A549 (cell line): ENCODE measurements around the gene GYS2. TPM values are rescaled to one million over a fixed set of nuclear protein-coding genes. Genes with fewer than 3 reads are reported as not detected.

ENCODE experiments used
- ATAC-seq, 2 experiments: fragments of 200-7000 bp in 1 of 2; fragments of >200 bp in 1 of 2; cut with Nextera tagmentation in 1 of 2; cut with Tn5 transposase in 1 of 2; 3 replicates each; pipeline versions ENCODE4 v1.8.0 to v1.9.1; 2018 to 2020; ENCODE audit warnings: mild to moderate bottlenecking in 1 of 2, moderate library complexity in 1 of 2
- CTCF ChIA-PET: fragments of 300-600 bp; sonication (Branson Sonifier 250); formaldehyde crosslinking; extraction: SDS; loops from one replicate; lab custom pipeline; 2021; ENCODE audit warnings: antibody characterized with exemption, inconsistent platforms; lab: Yijun Ruan, JAX
- POLR2A ChIA-PET: fragments of 350-600 bp; formaldehyde crosslinking; extraction: SDS; loops from one replicate; lab custom pipeline; 2021; ENCODE audit warnings: antibody characterized with exemption, inconsistent platforms; lab: Yijun Ruan, JAX
- DNase-seq, 2 experiments: peaks; one replicate each; pipeline versions ENCODE4 v3.0.0 to v3.0.0-alpha.2; 2011 to 2016; ENCODE audit warnings: low read depth in 1 of 2, low spot score in 1 of 2
- FAIRE-seq: peaks from 2 replicates; lab custom pipeline; 2011; peaks lifted over from hg19 to GRCh38; lab: Jason Lieb, UNC
- H3K27ac ChIP-seq, 2 experiments: fragments of >200 bp; sonication (Bioruptor Twin); formaldehyde crosslinking; 3 replicates each; pipeline ENCODE4 v1.5.1; 2016 to 2017
- H3K4me1 ChIP-seq: fragments of >200 bp; sonication (Bioruptor Twin); formaldehyde crosslinking; 3 replicates; pipeline ENCODE4 v1.6.1; 2016
- H3K4me2 ChIP-seq: fragments of >200 bp; sonication (Bioruptor Twin); formaldehyde crosslinking; 3 replicates; pipeline ENCODE4 v1.6.1; 2016
- H3K4me3 ChIP-seq: fragments of >200 bp; sonication (Bioruptor Twin); formaldehyde crosslinking; 3 replicates; pipeline ENCODE4 v1.5.1; 2016
- H3K9me3 ChIP-seq: fragments of >200 bp; sonication (Bioruptor Twin); formaldehyde crosslinking; 3 replicates; pipeline ENCODE4 v1.6.1; 2016
- BHLHE40 ChIP-seq: IDR thresholded peaks from 2 replicates; pipeline ENCODE4 v1.6.1; 2012; ENCODE audit warnings: low read depth, low read length, inconsistent platforms
- CBX8 ChIP-seq: fragments of 200-600 bp; sonication (generic); IDR thresholded peaks from 2 replicates; pipeline ENCODE4 v1.6.1; 2016
- CEBPB ChIP-seq, 2 experiments: fragments of >200 bp in 1 of 2; sonication (Bioruptor Twin) in 1 of 2; formaldehyde crosslinking in 1 of 2; IDR thresholded peaks; 2 replicates each; pipeline ENCODE4 v1.6.1; 2012 to 2016
- CHD2 ChIP-seq: fragments of 150-350 bp; IDR thresholded peaks from 2 replicates; pipeline ENCODE4 v1.6.1; 2014; ENCODE audit warnings: low read length; ENCODE audit not compliant: partially characterized antibody
- CHD4 ChIP-seq: fragments of 200-600 bp; sonication (generic); IDR thresholded peaks from 2 replicates; pipeline ENCODE4 v1.6.1; 2016; ENCODE audit warnings: antibody characterized with exemption, mild to moderate bottlenecking, borderline replicate concordance
- CTCF ChIP-seq: fragments of >200 bp; sonication (Bioruptor Twin); formaldehyde crosslinking; IDR thresholded peaks from 3 replicates; pipeline ENCODE4 v1.5.1; 2016
- EHMT2 ChIP-seq: fragments of 200-600 bp; sonication (generic); IDR thresholded peaks from 2 replicates; pipeline ENCODE4 v1.6.1; 2016; ENCODE audit warnings: antibody characterized with exemption, low read depth, mild to moderate bottlenecking, moderate library complexity
- FOSL2 ChIP-seq, 2 experiments: fragments of 450-650 bp in 1 of 2; fragments of >200 bp in 1 of 2; sonication (Bioruptor Twin) in 1 of 2; formaldehyde crosslinking; IDR thresholded peaks; 2 replicates each; pipeline versions ENCODE4 v1.5.0 to v1.6.1; 2016 to 2020; ENCODE audit warnings: mild to moderate bottlenecking in 1 of 2, moderate library complexity in 1 of 2
- FOXS1 ChIP-seq: fragments of 250-450 bp; sonication (Bioruptor Pico); IDR thresholded peaks from 2 replicates; pipeline ENCODE4 v1.5.0; 2020; ENCODE audit warnings: mild to moderate bottlenecking, moderate library complexity
- GATA3 ChIP-seq: IDR thresholded peaks from 2 replicates; pipeline ENCODE4 v1.6.1; 2012; ENCODE audit warnings: borderline replicate concordance
- HEYL ChIP-seq: fragments of 250-450 bp; sonication (Bioruptor Pico); IDR thresholded peaks from 2 replicates; pipeline ENCODE4 v1.8.0; 2021; ENCODE audit warnings: mild to moderate bottlenecking, moderate library complexity
- HOXA7 ChIP-seq: fragments of 250-450 bp; sonication (Bioruptor Pico); IDR thresholded peaks from 2 replicates; pipeline ENCODE4 v1.5.0; 2020; ENCODE audit warnings: mild to moderate bottlenecking, moderate library complexity
- HOXB13 ChIP-seq: fragments of 250-450 bp; sonication (Bioruptor Pico); IDR thresholded peaks from 2 replicates; pipeline ENCODE4 v1.5.0; 2020; ENCODE audit warnings: low read depth, mild to moderate bottlenecking, moderate library complexity
- HOXB5 ChIP-seq: fragments of 250-450 bp; sonication (Bioruptor Pico); IDR thresholded peaks from 2 replicates; pipeline ENCODE4 v1.5.0; 2020; ENCODE audit warnings: mild to moderate bottlenecking, moderate library complexity
- JUN ChIP-seq, 2 experiments: fragments of >200 bp; sonication (Bioruptor Twin); formaldehyde crosslinking; IDR thresholded peaks; 2 replicates in 1 of 2; 3 replicates in 1 of 2; pipeline ENCODE4 v1.6.1; 2016 to 2017
- JUNB ChIP-seq: fragments of >200 bp; sonication (Bioruptor Twin); formaldehyde crosslinking; IDR thresholded peaks from 2 replicates; pipeline ENCODE4 v1.6.1; 2016
- KDM1A ChIP-seq: fragments of 200-600 bp; sonication (generic); IDR thresholded peaks from 2 replicates; pipeline ENCODE4 v1.6.1; 2016; ENCODE audit warnings: low read depth, mild to moderate bottlenecking
- MAFK ChIP-seq: fragments of 450-650 bp; IDR thresholded peaks from 2 replicates; pipeline ENCODE4 v1.6.1; 2014; ENCODE audit not compliant: partially characterized antibody
- MAZ ChIP-seq: fragments of 150-350 bp; IDR thresholded peaks from 2 replicates; pipeline ENCODE4 v1.6.1; 2014; ENCODE audit warnings: antibody characterized with exemption, low read depth, low read length, borderline replicate concordance
- MYC ChIP-seq: IDR thresholded peaks from 2 replicates; pipeline ENCODE4 v1.6.1; 2012; ENCODE audit warnings: mild to moderate bottlenecking, inconsistent platforms, low read length, improper control_type of control experiment, borderline replicate concordance
- NFE2L2 ChIP-seq: fragments of 150-350 bp; conservative IDR thresholded peaks from 2 replicates; pipeline ENCODE4 v1.6.1; 2014; ENCODE audit warnings: low read length
- NPAS2 ChIP-seq: fragments of 250-450 bp; sonication (Bioruptor Pico); IDR thresholded peaks from 2 replicates; pipeline ENCODE4 v1.8.0; 2022; ENCODE audit warnings: mild to moderate bottlenecking, moderate library complexity, borderline replicate concordance
- PHF8 ChIP-seq: fragments of 200-600 bp; sonication (generic); IDR thresholded peaks from 2 replicates; pipeline ENCODE4 v1.6.1; 2016; ENCODE audit warnings: low read depth, mild to moderate bottlenecking, antibody characterized with exemption, moderate library complexity, borderline replicate concordance
- POLR2A ChIP-seq: IDR thresholded peaks from 2 replicates; pipeline ENCODE4 v1.6.1; 2012; ENCODE audit warnings: mild to moderate bottlenecking, low read length
- POLR2AphosphoS2 ChIP-seq: conservative IDR thresholded peaks from 2 replicates; pipeline ENCODE4 v1.6.1; 2012; ENCODE audit warnings: low read length, improper control_type of control experiment, inconsistent platforms
- RAD21 ChIP-seq, 2 experiments: fragments of >200 bp in 1 of 2; sonication (Bioruptor Twin) in 1 of 2; formaldehyde crosslinking in 1 of 2; IDR thresholded peaks in 1 of 2; conservative IDR thresholded peaks in 1 of 2; 2 replicates in 1 of 2; 3 replicates in 1 of 2; pipeline ENCODE4 v1.6.1; 2012 to 2018; ENCODE audit warnings: inconsistent platforms in 1 of 2
- RARB ChIP-seq: fragments of 250-450 bp; sonication (Bioruptor Pico); IDR thresholded peaks from 2 replicates; pipeline ENCODE4 v1.8.0; 2021; ENCODE audit warnings: mild to moderate bottlenecking, moderate library complexity
- RCOR1 ChIP-seq: fragments of 150-350 bp; IDR thresholded peaks from 2 replicates; pipeline ENCODE4 v1.6.1; 2014; ENCODE audit warnings: antibody characterized with exemption, low read length, low read depth
- RFX5 ChIP-seq: fragments of 450-650 bp; IDR thresholded peaks from 2 replicates; pipeline ENCODE4 v1.7.1; 2014; ENCODE audit warnings: antibody characterized with exemption, mild to moderate bottlenecking, moderate library complexity
- SMC3 ChIP-seq: fragments of >200 bp; sonication (Bioruptor Twin); formaldehyde crosslinking; IDR thresholded peaks from 3 replicates; pipeline ENCODE4 v1.6.1; 2018; ENCODE audit warnings: inconsistent platforms
- SREBF2 ChIP-seq: fragments of 450-650 bp; IDR thresholded peaks from 2 replicates; pipeline ENCODE4 v1.6.1; 2014; ENCODE audit warnings: mild to moderate bottlenecking, moderate library complexity
- TFCP2L1 ChIP-seq: fragments of 250-450 bp; sonication (Bioruptor Pico); IDR thresholded peaks from 2 replicates; pipeline ENCODE4 v1.5.0; 2021; ENCODE audit warnings: mild to moderate bottlenecking
- TP53 ChIP-seq: fragments of 250-450 bp; sonication (Bioruptor Pico); IDR thresholded peaks from 2 replicates; pipeline ENCODE4 v1.5.0; 2021; ENCODE audit warnings: mild to moderate bottlenecking, moderate library complexity
- USF2 ChIP-seq: fragments of 450-650 bp; IDR thresholded peaks from 2 replicates; pipeline ENCODE4 v1.6.1; 2014; ENCODE audit warnings: antibody characterized with exemption
- ZC3H11A ChIP-seq: fragments of 450-650 bp; IDR thresholded peaks from 2 replicates; pipeline ENCODE4 v1.6.1; 2014; ENCODE audit warnings: antibody characterized with exemption, mild to moderate bottlenecking
- ZFP36 ChIP-seq: fragments of 450-650 bp; IDR thresholded peaks from 2 replicates; pipeline ENCODE4 v1.6.1; 2014; ENCODE audit warnings: borderline replicate concordance; ENCODE audit not compliant: partially characterized antibody
- ZSCAN20 ChIP-seq: fragments of 250-450 bp; sonication (Bioruptor Pico); IDR thresholded peaks from 2 replicates; pipeline ENCODE4 v1.8.0; 2022; ENCODE audit warnings: mild to moderate bottlenecking, moderate library complexity
- WGBS: methylation state at CpG from one replicate; pipeline ENCODE4 v1.1.6; 2017; ENCODE audit errors: missing lambda C conversion rate; 5-methylcytosine and 5-hydroxymethylcytosine counted together
- polyA plus RNA-seq, 4 experiments: library from polyadenylated mRNA; depleted of rRNA in 3 of 4; stranded (reverse); fragments of >200 nt; fragmentation: RNase III in 1 of 4; extraction: RNeasy Plus Mini Kit Qiagen cat#74134 plus additional on column Dnase treatment in 1 of 4; gene quantifications; 2 replicates in 3 of 4; 3 replicates in 1 of 4; pipeline ENCODE4 v1.2.3, GENCODE V29; 2011 to 2017
- TF ChIP-seq, protein P1 (sequence below): fragments of 250-450 bp; sonication (Bioruptor Pico); IDR thresholded peaks from 2 replicates; pipeline ENCODE4 v1.5.0; 2020; ENCODE audit warnings: low read depth, mild to moderate bottlenecking, moderate library complexity

GYS2 gene
- polyA plus RNA-seq, 2 of the 4 experiments (the other 2 are of a cell fraction) = 0.19 TPM; not detected in 1

DNA sequence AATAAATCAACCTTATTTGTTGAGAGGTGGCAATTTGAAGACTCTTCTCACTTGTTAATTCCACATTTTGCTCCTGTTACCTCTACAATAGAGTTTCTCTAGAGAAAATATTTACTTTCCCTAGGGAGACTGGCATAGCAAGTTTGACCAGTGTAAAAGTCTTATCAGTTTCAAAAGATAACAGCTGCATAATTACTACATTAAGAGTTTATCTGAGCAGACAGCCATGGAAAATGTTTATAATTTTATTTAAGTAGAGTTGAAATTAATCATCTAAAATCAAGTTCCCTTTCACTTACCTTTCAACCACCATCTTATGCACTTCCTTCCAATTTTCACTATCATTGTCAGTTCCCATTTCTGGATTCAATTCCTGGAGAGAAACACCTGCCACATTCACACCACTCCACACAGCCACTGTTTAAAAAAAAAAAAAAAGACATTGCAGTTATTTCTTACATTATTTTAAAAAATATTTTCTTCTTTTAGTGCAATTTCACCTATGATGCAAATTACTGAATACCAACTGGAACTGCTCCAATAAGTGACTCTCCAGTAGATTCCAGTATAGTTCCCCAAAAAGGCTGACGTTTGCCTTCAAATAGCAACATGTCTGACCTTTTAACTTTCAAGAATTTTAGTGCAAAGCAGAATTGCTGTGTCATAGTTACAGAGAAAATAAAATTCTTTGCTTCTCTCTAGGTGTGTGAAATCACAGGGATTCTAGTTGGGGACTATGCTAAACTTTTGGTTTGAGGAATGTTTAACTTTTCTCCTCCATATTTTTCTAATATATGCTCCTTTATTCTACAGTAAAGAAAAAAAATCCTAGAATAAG is 33.6 kb upstream of the GYS2 start:
- peak overlapping the region; percentile 39 for H3K4me2 ChIP-seq
- FAIRE-seq (peak; percentile 74), DNase-seq (peak in 1 of 2 experiments; percentile 62), ATAC-seq (peak in 1 of 2 experiments; percentile 53; a peak in 3 of 6 replicates)
- WGBS = 7% methylated on average over 1 of the region's 1 CpG
- ChIA-PET POLR2A (interaction anchor here (0.9 kb wide), 1 partner anchor 14 kb away, joined by 3 read pairs; no protein-coding TSS in a partner anchor), CTCF (interaction anchor here (1.1 kb wide), 1 partner anchor 42 kb away, joined by 3 read pairs; no protein-coding TSS in a partner anchor)
- H3K9me3 ChIP-seq = no peaks in the 10 kb centered on the region
- H3K4me3 ChIP-seq = no peak overlapping the region
- H3K4me1 ChIP-seq = peaks cover 66% of the 10 kb centered on the region
- peak; percentile 91 for TF ChIP-seq NFE2L2
- no peak for TF ChIP-seq SMC3
- no peak; the same call in 1 of the 2 replicates for TF ChIP-seq HOXB13 (CRISPR knock-in tag)
- TF ChIP-seq JUNB = no peak
- no peak for TF ChIP-seq RARB
- TF ChIP-seq NPAS2 = no peak
- TF ChIP-seq, protein P1, sequence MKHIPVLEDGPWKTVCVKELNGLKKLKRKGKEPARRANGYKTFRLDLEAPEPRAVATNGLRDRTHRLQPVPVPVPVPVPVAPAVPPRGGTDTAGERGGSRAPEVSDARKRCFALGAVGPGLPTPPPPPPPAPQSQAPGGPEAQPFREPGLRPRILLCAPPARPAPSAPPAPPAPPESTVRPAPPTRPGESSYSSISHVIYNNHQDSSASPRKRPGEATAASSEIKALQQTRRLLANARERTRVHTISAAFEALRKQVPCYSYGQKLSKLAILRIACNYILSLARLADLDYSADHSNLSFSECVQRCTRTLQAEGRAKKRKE = no peak
- no peak for TF ChIP-seq RCOR1
- 0 out of 2 replicates have a peak, but pooled peaks have one; percentile 64 for TF ChIP-seq ZSCAN20 (CRISPR knock-in tag)
- TF ChIP-seq EHMT2 = no peak
- TF ChIP-seq CBX8 = no peak
- no peak for TF ChIP-seq JUN (IDR thresholded peaks at IDR 0.05)
- TF ChIP-seq TP53 (CRISPR knock-in tag) = no peak
- no peak for TF ChIP-seq POLR2A
- no peak for TF ChIP-seq ZC3H11A
- TF ChIP-seq KDM1A = no peak
- TF ChIP-seq TFCP2L1 = no peak
- no peak; the same call in 1 of the 2 replicates for TF ChIP-seq HOXB5 (CRISPR knock-in tag)
- TF ChIP-seq MAZ = no peak
- TF ChIP-seq SREBF2 = no peak
- TF ChIP-seq RAD21 (conservative IDR thresholded peaks at IDR 0.05 in 1 of 2, IDR thresholded peaks at IDR 0.05 in 1 of 2) = no peak
- no peak for TF ChIP-seq FOSL2 (IDR thresholded peaks at IDR 0.05)
- TF ChIP-seq FOSL2 (CRISPR knock-in tag; IDR thresholded peaks at IDR 0.05) = peak; percentile 23; the same call in 1 of the 2 replicates
- no peak for TF ChIP-seq CEBPB (IDR thresholded peaks at IDR 0.05)
- no peak for TF ChIP-seq RFX5
- no peak for TF ChIP-seq BHLHE40
- no peak for TF ChIP-seq CHD2
- no peak for TF ChIP-seq ZFP36
- TF ChIP-seq CTCF = no peak
- no peak for TF ChIP-seq USF2
- TF ChIP-seq FOXS1 (CRISPR knock-in tag) = no peak
- TF ChIP-seq MYC = no peak
- TF ChIP-seq POLR2AphosphoS2 = no peak
- peak; percentile 95 for TF ChIP-seq MAFK
- 0 out of 2 replicates have a peak, but pooled peaks have one; percentile 45 for TF ChIP-seq HOXA7 (CRISPR knock-in tag)
- TF ChIP-seq CHD4 = no peak
- no peak for TF ChIP-seq HEYL
- no peak for TF ChIP-seq PHF8
- no peak for TF ChIP-seq GATA3
- H3K27ac ChIP-seq = peak overlapping the region; percentile 51 to 72
